CD4-positive, alpha-beta T cell treated with Interleukin-4 for 1 hour (primary cell): ENCODE measurements around the gene EIF4H.
A peak's percentile ranks its signal among the peaks of the same experiment; 100 is the strongest.
"Not testable (repeated sequence)": the region's sequence is repeated elsewhere in the genome, so short reads cannot be mapped to it uniquely, and the experiment has no call there.

Source experiments
- DNase-seq, 2 donors: peaks; one replicate each; pipeline ENCODE4 v3.0.0-alpha.2; 2020 to 2022

EIF4H gene

DNA sequence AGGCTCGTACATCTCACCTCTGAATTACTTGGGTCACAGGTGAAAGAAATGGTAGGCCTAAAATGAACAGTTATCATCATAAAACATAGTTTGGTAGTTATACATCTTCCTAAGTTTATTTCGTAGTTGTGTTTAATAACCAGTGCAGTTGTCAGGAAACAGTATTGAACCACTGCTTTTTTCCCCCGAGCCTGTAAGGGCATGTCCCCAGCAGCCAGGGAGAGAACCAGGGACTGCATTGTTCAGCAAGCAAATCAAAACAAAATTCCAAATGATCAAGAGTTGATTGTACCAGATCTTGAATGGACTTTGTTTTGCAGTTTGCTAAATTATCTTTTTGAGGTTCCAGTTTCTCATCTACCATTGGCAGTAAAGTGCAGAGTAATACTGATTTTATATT, 2.4 kb downstream of the EIF4H start:
- DNase-seq, result no peak

DNA sequence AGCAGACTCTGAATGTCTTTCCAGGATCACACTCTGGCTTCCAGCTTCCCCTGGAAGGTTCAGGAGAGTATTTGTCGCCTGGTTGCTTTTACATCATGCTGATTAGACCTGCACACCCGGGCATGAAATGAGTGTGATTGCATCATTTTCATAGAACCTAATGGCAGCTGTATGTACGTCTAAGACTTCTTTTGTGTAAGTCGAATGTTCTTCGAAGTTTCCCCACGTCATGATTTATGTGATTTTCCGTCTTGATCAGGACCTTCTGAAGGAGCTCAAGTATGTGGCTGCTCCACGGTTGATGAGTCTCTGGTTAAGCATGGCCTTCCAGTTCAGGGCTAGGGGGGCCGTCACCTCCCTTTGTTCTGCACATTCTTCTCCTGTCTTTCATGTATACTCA, 4.5 kb downstream of the EIF4H start:
- no peak for DNase-seq

DNA sequence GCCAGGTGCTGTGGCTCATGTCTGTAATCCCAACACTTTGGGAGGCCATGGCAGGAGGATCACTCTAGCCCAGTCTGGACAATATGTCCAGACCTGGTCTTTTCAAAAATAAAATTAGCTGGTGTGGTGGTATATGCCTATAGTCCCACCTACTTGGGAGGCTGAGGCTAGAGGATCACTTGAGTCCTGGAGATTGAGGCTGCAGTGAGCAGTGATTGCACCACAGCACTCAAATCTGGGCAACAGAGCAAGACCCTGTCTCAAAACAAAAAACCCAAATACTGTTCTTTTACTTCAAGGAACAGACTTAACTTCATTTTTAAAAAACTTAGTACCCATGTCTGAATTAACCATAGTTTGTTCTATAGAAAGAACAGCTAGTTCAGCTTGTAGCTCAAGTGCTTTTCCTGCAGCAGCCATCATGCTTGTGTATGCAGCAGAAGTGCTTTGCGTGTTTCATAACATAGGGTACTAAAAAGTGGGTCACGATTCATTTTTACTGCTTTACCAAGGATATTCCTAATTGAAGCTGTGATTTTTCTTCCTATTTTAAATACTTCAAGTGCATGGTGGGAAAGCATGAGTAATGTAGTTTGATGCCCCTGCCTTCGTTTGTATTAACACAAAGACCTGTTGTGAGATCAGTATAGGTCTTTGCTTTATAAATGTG, 5.9 kb downstream of the EIF4H start:
- DNase-seq, result no peak

DNA sequence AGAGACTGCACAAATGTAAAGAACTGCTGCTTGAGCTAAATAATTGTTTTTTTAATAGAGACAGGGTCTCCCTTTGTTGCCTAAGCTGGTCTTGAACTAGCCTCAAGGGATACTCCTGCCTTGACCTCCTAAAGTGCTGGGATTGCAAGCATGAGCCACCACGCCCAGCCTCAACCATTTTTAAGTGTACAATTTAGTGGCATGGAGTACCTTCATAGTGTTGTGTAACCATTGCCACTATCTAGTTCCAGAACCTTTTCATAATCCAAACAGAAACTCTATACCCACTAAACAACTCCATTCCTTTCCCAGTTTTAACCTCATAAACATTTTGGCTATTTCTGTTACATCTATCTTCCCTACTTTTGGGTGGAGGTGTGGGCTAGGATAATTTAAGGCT, 6.7 kb downstream of the EIF4H start:
- no peak for DNase-seq

DNA sequence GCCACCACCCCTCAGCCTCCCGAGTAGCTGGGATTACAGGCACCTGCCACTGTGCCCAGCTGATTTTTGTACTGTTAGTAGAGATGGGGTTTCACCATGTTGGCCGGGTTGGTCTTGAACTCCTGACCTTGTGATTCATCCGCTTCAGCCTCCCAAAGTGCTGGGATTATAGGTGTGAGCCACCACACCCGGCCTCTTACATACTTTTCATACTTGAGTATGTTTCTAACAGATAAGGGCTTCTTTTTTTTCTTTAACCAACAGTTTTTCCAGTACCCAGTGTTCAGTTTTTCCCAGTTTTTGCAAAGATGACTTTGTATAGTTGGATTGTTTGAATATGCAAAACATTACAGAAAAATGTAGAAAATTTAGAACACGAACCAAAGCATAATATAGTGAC, 7.7 kb downstream of the EIF4H start:
- no peak for DNase-seq

DNA sequence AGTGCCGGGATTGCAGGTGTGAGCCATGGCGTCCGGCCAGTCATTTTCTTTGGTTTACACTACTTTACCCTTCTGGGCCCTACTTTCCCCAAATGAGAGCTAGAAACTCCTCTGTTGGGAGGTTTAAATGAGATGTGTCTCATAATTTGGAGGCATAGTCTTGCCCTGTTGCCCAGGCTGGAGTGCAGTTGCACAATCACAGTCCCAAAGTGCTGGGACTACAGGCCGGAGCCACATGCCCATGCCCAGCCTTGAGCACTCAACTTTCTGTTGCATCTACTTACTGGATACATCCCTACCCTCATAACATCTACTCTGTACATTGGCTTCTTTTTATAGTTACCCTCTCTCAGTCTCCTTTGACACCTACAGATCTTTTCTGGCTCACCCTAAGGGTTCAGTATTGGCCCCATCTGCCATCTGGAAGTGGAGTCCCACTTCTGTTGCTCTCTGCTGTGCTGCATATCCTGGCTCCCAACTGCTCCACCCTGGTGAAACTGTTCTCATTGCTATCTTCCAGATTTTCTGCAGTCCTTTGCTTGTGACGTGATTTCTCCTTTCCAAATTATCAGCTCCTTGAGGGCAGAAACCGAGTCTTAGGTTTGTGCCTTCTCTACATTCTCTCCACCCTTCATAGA, 8.4 kb downstream of the EIF4H start:
- DNase-seq, result no peak

DNA sequence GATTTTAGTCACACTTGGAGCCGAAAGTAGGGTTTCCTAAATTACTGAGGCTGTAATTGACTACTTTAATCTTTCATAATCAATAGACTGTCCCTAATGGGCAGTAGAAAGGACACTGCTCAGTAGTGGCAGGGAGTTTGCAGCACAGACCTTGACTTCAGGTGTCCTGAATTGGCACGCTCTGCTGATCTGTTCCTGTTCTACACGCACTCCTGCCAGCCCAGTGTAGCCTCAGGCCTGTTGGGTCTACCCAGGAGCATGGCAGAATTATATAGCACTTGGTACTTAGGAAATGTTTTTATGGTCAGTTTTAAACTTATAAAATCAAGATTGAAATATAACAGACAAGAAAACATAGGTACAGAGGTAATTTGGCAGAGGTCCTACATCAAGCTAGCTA, 9.0 kb downstream of the EIF4H start:
- DNase-seq, result no peak

- peak in 1 of 2 donors; percentile 36 for DNase-seq
Observed at GRCh38 chr7:74183653-74184450, 9.7 kb downstream of the EIF4H start.

DNA sequence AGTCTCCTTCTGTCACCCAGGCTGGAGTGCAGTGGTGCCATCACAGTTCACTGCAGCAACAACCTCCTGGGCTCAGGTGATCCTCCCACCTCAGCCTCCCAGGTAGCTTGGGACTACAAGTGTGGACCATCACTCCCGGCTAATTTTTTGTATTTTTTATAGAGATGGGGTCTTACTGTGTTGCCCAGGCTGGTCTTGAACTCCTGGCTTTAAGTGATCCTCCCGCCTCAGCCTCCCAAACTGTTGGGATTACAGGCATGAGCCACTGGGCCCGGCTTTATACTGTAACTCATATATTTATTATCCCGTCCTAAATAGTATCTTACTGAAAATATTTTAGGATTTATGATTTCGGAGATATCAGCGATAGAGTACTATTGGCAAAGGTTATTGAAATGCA, 10.9 kb downstream of the EIF4H start:
- no peak for DNase-seq

- DNase-seq, result no peak
Observed at GRCh38 chr7:74185636-74186035, 11.5 kb downstream of the EIF4H start.

- no peak for DNase-seq
Observed at GRCh38 chr7:74187915-74188675, 13.9 kb downstream of the EIF4H start.

DNA sequence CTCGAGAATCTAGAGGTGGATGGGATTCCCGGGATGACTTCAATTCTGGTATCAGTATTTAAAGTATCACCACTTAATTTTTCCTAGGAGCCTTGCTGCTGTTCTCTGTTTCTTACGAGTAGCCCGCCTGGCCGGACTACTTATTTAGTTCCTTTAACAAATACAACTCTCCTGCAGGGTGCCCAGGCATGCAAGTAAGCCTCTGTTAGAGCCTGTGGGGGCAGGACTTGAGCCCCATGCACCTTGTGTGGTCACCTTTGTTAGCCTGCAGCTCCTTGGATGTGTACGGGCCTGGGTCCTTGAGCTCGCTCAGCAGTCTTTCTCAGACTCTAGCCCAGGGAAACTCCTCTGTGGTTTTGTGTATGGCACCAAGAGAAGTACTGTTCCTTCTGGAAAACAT, 16.1 kb downstream of the EIF4H start:
- no peak for DNase-seq

- no peak for DNase-seq
Observed at GRCh38 chr7:74191231-74191630, 17.1 kb downstream of the EIF4H start.

DNA sequence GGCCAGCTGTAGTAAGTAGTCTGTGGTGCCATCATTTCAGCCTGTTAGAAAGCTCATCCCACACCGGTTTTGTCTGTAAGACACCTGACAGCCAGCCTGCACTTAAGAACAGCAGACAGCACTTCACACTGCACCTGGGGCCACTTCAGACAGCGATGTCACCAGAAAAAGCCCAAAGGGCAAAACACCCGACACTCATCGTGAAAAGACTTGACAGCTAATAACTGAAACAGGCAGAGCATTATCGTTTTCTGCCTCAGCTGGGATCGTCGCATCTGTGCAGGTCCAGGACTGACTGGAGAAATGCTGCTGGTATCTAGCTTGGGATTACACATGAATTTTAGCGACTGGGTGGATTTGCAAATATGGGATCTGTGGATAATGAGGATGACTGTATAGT, 18.9 kb downstream of the EIF4H start:
- DNase-seq, result no peak

GRCh38 chr7:74193913-74194312, 19.8 kb downstream of the EIF4H start:
- no peak for DNase-seq

DNA sequence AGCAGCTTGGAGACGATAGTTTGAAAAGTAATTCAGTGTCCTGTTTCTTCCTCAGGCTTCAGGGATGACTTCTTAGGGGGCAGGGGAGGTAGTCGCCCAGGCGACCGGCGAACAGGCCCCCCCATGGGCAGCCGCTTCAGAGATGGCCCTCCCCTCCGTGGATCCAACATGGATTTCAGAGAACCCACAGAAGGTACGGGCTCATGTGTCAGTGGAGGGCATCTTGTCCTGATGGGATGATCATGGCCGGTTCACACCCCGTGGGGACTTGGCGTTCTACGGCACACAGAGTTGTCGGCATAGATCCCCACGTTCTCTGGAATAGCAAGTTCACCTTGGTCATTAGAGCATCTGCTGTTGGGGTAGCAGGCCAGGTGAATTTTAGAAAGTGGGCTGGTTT, 20.5 kb downstream of the EIF4H start:
- DNase-seq, result no peak

DNA sequence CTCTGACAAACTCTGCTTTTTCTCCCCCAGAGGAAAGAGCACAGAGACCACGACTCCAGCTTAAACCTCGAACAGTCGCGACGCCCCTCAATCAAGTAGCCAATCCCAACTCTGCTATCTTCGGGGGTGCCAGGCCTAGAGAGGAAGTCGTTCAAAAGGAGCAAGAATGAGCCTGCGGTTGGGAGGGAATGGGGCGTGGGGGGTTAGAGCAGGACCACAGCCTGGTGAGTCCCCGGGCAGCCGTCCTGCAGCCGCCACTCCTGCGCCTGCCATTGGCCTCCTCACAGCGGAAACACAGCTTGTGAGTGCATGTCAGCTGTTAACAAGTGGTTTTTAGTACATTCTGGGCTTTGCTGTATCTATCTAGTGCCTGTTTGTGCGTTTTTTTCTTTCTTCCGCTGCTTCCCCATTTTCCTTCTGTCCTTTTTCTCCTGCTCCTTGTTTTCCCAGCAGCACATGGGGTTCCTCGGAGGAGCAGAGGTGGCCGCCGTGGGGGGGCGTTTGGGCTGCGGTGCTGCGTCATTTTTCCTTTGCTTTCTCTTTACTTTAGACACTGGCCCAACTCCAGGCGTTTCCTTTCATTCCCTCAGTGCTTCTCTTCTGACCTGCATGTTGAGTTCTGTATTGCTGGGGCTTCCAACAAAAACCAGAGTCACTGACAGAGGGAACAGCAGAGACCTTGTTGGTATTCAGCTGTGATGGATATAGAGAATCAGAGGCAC, 21.1 kb downstream of the EIF4H start:
- not testable (repeated sequence) for DNase-seq

GRCh38 chr7:74195968-74196654, 22.0 kb downstream of the EIF4H start:
- DNase-seq, result not testable (repeated sequence)

GRCh38 chr7:74197449-74198124, 23.4 kb downstream of the EIF4H start:
- DNase-seq, result no peak

GRCh38 chr7:74199551-74200355, 25.6 kb downstream of the EIF4H start:
- DNase-seq, result no peak
